Mucosa of stomach (tissue), 1 donor: ENCODE data around the gene RBBP8.
"Not testable (repeated sequence)": the region's sequence is repeated elsewhere in the genome, so short reads cannot be mapped to it uniquely, and the experiment has no call there.

Experiments
- H3K27me3 ChIP-seq: one replicate; pipeline ENCODE4 v1.7.0; 2013; ENCODE audit warnings: mild to moderate bottlenecking, low read length; ENCODE audit not compliant: control insufficient read depth, insufficient read depth
- H3K36me3 ChIP-seq: one replicate; pipeline ENCODE4 v1.7.0; 2013; ENCODE audit warnings: low read length; ENCODE audit not compliant: control insufficient read depth, insufficient read depth
- H3K4me1 ChIP-seq: one replicate; pipeline ENCODE4 v1.7.0; 2013; ENCODE audit warnings: mild to moderate bottlenecking, low read length; ENCODE audit not compliant: control insufficient read depth, insufficient read depth
- H3K4me3 ChIP-seq: one replicate; pipeline ENCODE4 v1.7.0; 2013; ENCODE audit warnings: low read length
- H3K9ac ChIP-seq: one replicate; pipeline ENCODE4 v1.7.0; 2013; ENCODE audit warnings: mild to moderate bottlenecking, low read length, moderate library complexity
- H3K9me3 ChIP-seq: one replicate; pipeline ENCODE4 v1.7.0; 2013; ENCODE audit warnings: mild to moderate bottlenecking, low read length, moderate library complexity; ENCODE audit not compliant: control insufficient read depth
- donor health status: Pancreatic carcinoma.

RBBP8 gene

DNA sequence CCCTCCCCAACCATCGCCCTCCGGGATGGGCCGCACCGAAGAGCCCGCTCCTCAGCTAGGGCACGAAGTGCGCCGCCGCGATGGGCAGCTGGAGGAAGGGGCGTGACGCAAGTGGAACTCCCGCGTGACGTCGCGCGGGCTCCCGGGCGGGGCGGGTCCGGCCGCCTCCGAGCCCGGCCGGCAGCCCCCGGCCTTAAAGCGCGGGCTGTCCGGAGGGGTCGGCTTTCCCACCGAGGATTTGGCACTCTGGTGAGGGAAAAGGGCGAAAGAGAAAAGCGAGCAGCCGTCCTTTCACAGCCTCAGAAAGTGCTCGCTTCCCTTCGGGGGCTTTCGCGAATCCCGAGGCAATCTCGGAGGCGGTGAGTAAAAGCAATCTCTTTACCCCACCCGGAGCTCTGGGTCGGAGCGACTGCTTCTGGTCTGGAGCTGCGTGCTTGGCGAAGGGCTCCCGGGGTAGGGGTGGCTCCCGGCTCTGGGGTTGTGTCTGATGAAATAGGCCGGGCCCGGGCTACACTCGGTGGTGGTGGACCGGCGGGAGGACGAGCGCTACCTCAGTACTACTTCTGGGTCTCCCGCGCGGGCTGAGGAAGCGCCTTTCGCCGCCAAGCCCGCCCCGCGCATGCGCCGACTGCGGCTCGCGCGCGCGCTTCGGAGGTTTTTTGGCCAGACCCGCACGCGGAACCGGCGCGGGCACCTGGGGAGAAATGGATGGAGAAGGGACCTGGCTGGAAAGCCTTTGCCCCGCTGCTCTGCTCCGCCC, at the start of gene RBBP8:
Gene RBBP8 (plus strand): TSS at position 123 of the 760 bp plus-strand sequence. CDS start 3,524 bp downstream, outside the sequence.
- Histone ChIP-seq H3K4me3 (peak within 1 kb of the TSS; percentile 33), H3K4me1 (no peaks in the 10 kb centered on the region), H3K9me3 (no peaks in the 10 kb centered on the region), H3K9ac (peak within 1 kb of the TSS; percentile 95), H3K27me3 (no peaks in the 10 kb centered on the region), H3K36me3 (no peaks in the 10 kb centered on the region)

DNA sequence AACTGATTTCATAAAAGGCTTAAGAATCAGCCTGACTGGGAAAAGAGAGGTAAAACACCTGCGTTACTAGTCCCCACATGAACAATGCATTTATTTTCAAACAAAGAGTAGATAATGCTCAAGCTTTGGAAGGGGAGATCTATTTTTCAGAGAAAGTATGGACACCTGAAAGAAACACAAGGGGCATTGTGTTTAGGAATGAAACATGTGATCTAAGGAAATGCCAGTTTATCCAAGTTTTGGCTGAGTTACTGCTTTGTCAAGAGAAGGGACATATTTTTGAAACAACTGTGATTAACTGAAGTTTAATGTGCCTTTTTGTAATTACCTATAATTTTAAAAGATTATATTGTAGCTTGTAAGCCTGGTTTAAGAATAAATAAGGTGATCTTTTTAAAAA, 49.3 kb upstream of the RBBP8 start:
- Histone ChIP-seq H3K4me1 (peaks cover 5% of the 10 kb centered on the region), H3K4me3 (no peak overlapping the region), H3K9ac (no peak overlapping the region), H3K27me3 (no peaks in the 10 kb centered on the region), H3K36me3 (no peaks in the 10 kb centered on the region), H3K9me3 (no peaks in the 10 kb centered on the region)

DNA sequence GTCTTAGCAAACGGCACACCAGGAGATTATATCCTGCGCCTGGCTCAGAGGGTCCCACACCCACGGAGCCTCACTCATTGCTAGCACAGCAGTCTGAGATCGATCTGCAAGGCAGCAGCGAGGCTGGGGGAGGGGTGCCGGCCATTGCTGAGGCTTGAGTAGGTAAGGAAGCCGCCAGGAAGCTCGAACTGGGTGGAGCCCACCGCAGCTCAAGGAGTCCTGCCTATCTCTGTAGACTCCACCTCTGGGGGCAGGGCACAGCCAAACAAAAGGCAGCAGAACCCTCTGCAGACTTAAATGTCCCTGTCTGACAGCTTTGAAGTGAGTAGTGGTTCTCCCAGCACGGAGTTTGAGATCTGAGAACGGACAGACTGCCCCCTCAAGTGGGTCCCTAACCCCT, 47.4 kb upstream of the RBBP8 start:
- H3K27me3 ChIP-seq, H3K9ac ChIP-seq, H3K4me3 ChIP-seq, H3K9me3 ChIP-seq, H3K36me3 ChIP-seq, H3K4me1 ChIP-seq: not testable (repeated sequence)

- Histone ChIP-seq H3K9ac (no peak overlapping the region), H3K27me3 (no peaks in the 10 kb centered on the region), H3K9me3 (no peaks in the 10 kb centered on the region), H3K4me1 (no peaks in the 10 kb centered on the region), H3K4me3 (no peak overlapping the region), H3K36me3 (no peaks in the 10 kb centered on the region)
Observed at GRCh38 chr18:22899421-22899820, 33.7 kb upstream of the RBBP8 start.

GRCh38 chr18:22900558-22901238, 32.4 kb upstream of the RBBP8 start:
- Histone ChIP-seq H3K27me3 (no peaks in the 10 kb centered on the region), H3K4me3 (no peak overlapping the region), H3K36me3 (no peaks in the 10 kb centered on the region), H3K9me3 (no peaks in the 10 kb centered on the region), H3K9ac (no peak overlapping the region), H3K4me1 (no peaks in the 10 kb centered on the region)

- Histone ChIP-seq H3K27me3 (no peaks in the 10 kb centered on the region), H3K4me3 (no peak overlapping the region), H3K4me1 (no peaks in the 10 kb centered on the region), H3K9ac (no peak overlapping the region), H3K9me3 (no peaks in the 10 kb centered on the region), H3K36me3 (no peaks in the 10 kb centered on the region)
Observed at GRCh38 chr18:22902093-22902492, 31.0 kb upstream of the RBBP8 start.

DNA sequence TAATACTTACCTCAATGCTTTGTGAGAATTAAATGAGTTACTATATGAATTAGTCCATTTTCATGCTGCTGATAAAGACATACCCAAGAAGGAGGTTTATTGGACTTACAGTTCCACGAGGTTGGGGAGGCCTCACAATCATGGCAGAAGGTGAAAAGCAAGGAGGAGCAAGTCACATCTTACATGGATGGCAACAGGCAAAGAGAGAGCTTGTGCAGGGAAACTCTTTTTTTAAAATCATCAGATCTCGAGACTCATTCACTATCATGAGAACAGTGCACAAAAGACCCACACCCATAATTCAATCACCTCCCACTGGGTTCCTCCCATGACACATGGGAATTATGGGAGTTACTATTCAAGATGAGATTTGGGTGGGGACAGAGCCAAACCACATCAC, 29.9 kb upstream of the RBBP8 start:
- H3K27me3 ChIP-seq, H3K4me1 ChIP-seq, H3K9me3 ChIP-seq, H3K4me3 ChIP-seq, H3K36me3 ChIP-seq, H3K9ac ChIP-seq: not testable (repeated sequence)

- peaks cover 10% of the 10 kb centered on the region for H3K4me1 ChIP-seq
- H3K27me3 ChIP-seq: no peaks in the 10 kb centered on the region
- no peaks in the 10 kb centered on the region for H3K36me3 ChIP-seq
- H3K4me3 ChIP-seq: no peak overlapping the region
- H3K9me3 ChIP-seq: no peaks in the 10 kb centered on the region
- no peak overlapping the region for H3K9ac ChIP-seq
Observed at GRCh38 chr18:22912149-22912548, 21.0 kb upstream of the RBBP8 start.

GRCh38 chr18:22912835-22913234, 20.3 kb upstream of the RBBP8 start:
- Histone ChIP-seq H3K36me3 (no peaks in the 10 kb centered on the region), H3K9ac (no peak overlapping the region), H3K27me3 (no peaks in the 10 kb centered on the region), H3K4me3 (no peak overlapping the region), H3K9me3 (no peaks in the 10 kb centered on the region), H3K4me1 (peaks cover 10% of the 10 kb centered on the region)

DNA sequence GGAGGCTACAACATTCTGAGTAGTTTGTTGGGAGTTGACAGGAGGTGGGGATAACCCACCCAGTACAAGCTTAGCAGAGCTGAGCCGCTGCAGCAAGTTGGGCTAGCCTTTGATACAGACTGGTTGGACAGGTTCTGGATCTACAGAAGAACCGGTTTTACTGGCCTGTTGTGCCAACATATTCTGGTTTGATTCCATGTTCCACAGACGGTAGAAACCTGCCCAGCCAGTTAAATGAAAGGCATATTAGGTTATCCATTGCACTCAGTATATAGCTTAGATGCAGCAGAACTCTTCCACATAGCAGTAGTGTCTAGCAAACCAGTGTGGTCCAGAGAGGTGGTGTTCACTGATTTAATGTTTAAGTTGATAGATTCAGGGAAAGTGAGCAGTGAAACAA, 19.3 kb upstream of the RBBP8 start:
- H3K9me3 ChIP-seq: no peaks in the 10 kb centered on the region
- no peaks in the 10 kb centered on the region for H3K27me3 ChIP-seq
- H3K9ac ChIP-seq: no peak overlapping the region

DNA sequence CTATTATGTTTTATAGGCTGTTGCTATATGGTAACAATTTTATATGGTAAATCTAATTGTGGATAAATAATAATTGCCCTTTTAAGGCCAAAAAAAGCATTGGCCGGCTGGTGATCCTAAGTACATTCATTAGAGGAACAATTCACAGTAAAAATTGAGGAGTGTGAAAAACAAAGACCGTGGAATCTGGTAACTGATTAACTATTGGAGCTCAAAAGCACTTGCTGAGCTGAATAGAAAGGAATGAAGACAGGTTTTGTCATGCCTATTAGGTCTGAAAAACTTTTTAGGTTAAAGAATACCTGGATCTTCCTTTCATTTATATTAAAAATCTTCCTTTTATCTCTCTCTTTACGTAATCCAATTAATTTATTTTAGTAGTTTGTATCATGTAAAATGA, 18.5 kb upstream of the RBBP8 start:
- no peak overlapping the region for H3K4me3 ChIP-seq
- no peak overlapping the region for H3K9ac ChIP-seq
- H3K9me3 ChIP-seq: no peaks in the 10 kb centered on the region
- no peaks in the 10 kb centered on the region for H3K36me3 ChIP-seq
- no peaks in the 10 kb centered on the region for H3K27me3 ChIP-seq
- H3K4me1 ChIP-seq: peaks cover 10% of the 10 kb centered on the region

More for the DNA sequence above, 19.3 kb upstream of the RBBP8 start:
- H3K36me3 ChIP-seq: no peaks in the 10 kb centered on the region
- no peak overlapping the region for H3K4me3 ChIP-seq
- peaks cover 10% of the 10 kb centered on the region for H3K4me1 ChIP-seq

DNA sequence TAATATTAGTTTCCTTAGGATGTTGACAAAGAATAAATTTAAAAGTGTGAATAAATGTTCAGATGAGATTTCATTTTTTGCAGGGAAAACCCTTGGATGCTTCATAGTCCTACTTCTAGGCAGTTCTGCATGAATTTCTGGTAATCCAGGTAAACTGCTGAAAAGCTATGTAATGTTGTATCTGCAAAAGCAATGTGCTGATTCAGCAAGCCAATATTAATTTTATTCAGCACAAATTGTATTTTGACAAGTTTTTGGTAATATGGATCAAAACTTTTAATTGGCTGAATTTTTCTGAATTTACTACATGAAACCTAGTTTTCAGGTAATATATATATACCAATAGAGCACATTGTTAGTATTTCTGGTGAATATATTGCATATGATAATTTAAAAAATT, 17.8 kb upstream of the RBBP8 start:
- H3K4me3 ChIP-seq: no peak overlapping the region
- no peaks in the 10 kb centered on the region for H3K36me3 ChIP-seq
- H3K9me3 ChIP-seq: no peaks in the 10 kb centered on the region

More for the DNA sequence above, 17.8 kb upstream of the RBBP8 start:
- no peak overlapping the region for H3K9ac ChIP-seq
- no peaks in the 10 kb centered on the region for H3K27me3 ChIP-seq
- H3K4me1 ChIP-seq: peaks cover 10% of the 10 kb centered on the region
